GM21529 (cell line): ENCODE data around the gene MYO19.

Experiments
- ATAC-seq: cut with Tn5 transposase; IDR thresholded peaks from one replicate; pipeline ENCODE4 v1.9.1; 2021; ENCODE audit not compliant: unreplicated experiment

The MYO19 gene, protein sequence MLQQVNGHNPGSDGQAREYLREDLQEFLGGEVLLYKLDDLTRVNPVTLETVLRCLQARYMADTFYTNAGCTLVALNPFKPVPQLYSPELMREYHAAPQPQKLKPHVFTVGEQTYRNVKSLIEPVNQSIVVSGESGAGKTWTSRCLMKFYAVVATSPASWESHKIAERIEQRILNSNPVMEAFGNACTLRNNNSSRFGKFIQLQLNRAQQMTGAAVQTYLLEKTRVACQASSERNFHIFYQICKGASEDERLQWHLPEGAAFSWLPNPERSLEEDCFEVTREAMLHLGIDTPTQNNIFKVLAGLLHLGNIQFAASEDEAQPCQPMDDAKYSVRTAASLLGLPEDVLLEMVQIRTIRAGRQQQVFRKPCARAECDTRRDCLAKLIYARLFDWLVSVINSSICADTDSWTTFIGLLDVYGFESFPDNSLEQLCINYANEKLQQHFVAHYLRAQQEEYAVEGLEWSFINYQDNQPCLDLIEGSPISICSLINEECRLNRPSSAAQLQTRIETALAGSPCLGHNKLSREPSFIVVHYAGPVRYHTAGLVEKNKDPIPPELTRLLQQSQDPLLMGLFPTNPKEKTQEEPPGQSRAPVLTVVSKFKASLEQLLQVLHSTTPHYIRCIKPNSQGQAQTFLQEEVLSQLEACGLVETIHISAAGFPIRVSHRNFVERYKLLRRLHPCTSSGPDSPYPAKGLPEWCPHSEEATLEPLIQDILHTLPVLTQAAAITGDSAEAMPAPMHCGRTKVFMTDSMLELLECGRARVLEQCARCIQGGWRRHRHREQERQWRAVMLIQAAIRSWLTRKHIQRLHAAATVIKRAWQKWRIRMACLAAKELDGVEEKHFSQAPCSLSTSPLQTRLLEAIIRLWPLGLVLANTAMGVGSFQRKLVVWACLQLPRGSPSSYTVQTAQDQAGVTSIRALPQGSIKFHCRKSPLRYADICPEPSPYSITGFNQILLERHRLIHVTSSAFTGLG

DNA sequence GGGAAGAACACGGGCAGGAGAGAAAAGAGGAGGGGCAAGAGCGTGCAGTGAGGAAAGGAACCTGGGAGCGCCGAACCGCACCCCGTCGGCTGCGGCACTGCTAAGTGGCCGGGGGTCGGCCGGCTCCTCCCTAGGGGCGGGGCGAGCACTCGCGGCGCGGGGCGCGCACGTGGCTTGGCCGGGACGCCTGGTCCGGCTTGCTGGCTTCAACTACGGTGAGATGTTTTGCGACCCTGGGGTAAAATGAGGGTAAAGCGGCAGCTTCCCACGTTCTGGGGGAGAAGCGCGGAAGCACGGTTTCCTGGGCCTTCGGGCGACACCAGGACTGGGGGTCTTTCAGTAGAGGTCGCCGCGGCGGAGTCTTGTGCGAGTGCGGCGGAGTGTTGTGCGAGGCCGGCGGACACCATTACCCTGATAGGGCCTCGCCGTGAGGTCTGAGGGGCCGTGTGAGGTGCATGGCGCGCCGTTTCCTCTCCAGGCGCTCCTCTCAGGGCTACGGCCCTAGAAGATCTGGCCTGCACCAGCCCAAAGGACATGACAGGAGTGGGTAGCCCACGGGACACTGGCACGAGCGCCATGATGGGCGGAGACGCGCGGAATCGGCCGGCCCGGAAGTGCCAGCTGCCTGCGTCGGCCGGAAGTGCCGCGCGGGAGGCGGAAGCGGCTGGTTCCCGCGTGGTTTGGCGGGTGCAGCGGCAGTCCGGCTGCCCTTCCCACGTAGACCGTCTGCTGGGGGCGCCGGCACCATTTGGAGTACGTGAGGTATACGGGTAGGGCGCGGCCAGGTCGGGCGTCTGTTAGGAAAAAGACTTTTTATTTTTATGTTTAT, at the start of gene MYO19, which contains the start of gene PIGW:
Gene MYO19 (minus strand): TSS at position 29 of the 829 bp plus-strand sequence. CDS start 2,330 bp downstream, outside the sequence.
Gene PIGW (plus strand): TSS at position 148 of the 829 bp plus-strand sequence. CDS start 2,115 bp downstream, outside the sequence.
- ATAC-seq: peak; percentile 68

DNA sequence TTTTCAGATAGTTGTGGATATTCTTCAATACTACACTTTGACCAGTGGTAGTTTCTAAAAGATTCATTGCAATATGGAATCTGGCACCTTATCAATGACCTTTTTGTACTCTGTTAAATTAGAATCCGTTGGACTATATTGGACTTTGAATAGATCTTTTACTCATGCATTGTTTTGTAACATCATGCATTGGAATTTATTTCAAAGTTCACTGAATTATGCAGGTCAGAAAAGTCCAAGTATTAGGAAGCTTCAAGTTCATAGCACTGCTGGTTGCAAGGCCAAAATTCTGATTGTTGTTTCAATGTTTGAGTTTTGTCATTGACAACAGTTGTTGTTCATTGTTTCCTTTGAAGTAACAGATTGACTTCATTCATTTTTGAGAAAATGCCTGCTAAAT, 49.1 kb upstream of the MYO19 start:
- no peak for ATAC-seq

DNA sequence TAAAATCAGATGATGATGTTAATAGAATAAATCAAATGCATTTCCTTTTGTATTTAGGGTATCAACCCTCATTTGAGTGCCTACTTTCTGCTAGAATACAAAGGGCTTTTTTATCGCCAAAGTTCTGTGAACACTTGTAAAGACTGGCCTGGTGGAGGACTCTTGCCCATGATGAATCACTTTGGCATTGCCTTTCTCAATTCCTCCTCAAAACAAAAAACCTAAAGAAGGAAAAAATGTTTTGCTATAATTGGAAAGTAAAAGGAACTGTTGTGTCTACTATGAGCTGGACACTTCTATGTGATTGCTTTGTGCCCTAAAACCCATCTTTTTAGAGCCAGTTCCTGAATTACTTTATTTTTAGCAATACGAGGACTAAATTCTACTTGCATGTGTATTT, 44.0 kb upstream of the MYO19 start:
- no peak for ATAC-seq

DNA sequence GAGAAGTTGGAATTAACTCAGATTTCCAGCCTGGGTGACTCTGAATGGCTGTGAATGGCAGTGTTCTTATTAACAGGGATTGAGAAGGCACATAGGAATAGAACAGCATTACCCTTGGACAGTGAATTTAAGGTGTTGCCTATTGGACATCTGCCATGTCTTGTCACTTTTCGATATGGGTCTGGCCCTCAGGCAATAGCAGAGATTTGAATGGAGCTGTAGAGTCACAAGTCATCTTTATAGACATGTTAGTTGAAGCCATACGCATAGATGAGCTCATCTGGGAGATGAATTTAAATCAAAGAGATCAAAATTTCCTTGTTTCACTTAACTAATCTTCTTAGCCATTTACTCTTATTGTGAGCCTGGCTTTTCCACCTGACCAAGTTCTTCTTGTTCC, 42.1 kb upstream of the MYO19 start:
- no peak for ATAC-seq

DNA sequence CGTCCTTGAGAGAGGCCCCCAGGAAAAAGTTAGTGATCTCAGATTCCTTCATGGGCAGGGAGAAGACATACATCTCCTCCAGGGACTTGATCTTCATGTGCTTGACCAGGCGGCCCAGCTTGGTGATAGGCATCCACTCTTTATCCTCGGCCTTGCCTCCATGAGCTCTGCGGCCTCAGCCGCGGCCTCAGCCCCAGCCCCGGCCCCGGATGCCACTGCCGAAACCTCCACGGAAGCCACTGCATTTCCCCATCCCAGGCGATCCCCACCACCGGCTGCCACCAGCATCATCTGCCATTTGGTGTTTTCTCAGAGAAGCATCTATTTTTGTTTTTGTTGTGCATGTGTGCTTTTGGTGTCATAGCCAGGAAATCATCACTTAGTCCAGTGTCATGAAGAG, 40.4 kb upstream of the MYO19 start:
- no peak for ATAC-seq

DNA sequence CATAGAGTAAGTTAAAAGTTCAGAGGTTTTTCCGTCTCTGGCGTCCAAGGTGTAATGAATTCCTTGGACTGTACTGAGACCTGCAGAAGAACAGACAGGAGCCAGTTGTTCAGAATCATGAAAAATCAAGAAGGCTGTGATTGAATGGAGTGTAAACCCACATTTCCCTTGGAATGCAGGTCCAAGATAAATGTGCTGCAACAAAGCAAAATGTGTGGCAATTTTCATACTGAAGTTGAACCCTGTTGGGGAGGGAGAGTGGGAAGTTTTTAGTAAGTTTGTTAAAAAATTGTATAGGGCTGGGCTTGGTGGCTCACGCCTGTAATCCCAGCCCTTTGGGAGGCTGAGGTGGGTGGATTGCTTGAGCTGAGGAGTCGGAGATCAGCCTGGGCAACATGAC, 31.4 kb upstream of the MYO19 start:
- ATAC-seq: no peak

DNA sequence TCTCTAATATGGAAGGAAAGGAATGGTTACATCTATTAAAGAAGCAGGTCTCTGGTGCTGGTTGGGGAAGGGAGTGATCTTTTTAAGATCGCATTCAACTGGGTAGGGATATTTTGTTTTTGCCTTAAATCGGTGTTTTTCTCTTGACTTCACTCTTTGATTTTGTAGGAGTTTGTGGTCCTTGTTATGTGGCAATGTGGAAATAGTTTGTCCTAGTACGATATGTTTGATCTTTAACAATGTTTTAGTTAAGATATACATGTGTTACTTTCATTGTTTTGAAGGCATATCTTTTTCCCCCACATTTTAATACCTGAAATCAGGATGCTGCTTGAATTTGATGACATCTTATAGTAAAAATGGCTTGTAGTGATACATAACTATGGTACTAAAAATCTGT, 18.8 kb upstream of the MYO19 start:
- ATAC-seq: no peak

DNA sequence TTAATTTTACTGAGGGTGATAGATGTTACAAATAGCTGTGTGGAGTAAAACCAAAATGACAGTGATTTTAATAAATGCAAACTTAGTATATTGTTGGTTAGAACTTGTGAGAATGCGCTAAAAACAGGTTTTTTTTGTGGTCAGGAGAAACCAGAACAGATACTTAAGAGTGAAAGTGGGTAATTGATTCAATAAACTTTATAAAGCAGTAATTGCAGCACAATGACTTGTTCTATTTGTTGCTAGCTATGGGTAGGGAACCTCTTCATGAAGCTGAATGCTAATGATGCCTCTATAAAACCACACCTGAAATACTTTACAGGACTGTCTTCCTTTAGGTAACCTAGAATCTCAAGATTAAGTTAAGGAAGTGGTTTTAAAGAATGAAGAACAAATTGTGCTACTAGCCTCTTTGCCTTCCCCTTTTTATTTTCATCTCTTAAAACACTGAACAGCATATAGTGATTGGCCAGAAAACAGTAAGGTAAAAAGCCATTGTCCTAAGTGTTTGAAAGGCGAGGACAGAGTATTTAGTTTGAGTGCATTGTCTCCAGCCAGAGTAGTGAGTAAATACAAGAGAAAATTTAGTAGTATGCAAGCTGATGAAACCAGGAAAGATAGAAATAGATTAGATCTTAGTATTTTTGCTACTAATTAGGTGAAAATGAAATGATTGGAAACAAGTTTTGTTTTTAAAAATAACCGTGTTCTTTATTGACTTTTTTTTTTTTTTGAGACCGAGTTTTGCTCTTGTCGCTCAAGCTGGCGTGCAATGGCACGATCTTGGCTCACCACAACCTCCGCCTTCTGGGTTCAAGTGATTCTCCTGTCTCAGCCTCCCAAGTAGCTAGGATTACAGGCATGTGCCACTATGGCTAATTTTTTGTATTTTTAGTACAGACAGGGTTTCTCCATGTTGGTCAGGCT, 16.1 kb upstream of the MYO19 start:
- ATAC-seq: no peak

DNA sequence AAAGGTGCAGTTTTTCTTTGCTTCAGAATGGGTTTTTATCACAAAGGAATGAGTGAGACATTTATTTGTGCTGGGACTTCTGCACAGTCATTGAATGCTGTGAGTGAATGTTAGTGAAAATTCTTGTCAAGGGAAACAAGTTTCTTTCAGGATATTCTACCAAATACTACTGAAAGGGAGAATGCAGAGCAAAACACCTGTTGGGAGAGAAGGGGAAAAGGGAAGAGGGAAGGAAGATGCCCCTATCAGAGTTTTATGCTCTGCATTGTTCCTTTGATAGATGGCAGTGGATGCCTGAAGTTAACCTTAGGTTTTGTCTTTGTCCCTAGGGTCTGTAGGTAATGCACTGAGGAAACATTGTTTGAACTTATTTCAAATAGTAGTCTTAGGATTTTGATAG, 13.1 kb upstream of the MYO19 start:
- ATAC-seq: no peak

DNA sequence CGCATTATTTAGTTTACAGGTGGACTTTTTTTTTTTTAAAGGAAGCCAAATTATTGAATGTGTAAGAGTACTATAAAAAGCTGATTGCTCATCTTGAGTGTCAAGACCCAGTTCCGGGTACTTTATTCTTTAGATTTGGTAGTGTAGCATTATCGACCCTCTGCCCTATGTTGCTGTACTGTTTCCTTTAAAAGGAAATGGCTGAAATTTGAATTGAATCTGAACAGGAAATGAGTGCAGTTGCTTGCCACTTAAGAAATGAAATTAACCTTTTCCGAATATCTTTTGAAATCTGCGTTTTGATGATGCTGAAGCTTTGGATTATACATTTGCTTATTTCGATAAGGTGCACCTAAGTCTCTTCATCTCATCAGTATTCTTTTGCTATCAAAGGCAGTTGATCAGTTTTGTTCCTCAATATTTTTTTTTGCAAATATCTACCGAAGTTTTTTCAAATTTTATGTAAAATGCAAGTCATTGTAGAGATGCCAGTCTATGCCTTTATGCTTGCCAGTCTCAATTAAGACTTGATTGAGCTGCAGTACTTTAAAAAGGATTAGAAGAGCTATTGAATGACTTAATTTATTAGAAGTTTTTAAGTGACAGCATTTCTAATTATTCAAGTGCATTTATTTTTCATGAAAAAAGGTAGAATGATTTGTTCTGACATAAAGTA, 11.9 kb upstream of the MYO19 start:
- ATAC-seq: no peak

DNA sequence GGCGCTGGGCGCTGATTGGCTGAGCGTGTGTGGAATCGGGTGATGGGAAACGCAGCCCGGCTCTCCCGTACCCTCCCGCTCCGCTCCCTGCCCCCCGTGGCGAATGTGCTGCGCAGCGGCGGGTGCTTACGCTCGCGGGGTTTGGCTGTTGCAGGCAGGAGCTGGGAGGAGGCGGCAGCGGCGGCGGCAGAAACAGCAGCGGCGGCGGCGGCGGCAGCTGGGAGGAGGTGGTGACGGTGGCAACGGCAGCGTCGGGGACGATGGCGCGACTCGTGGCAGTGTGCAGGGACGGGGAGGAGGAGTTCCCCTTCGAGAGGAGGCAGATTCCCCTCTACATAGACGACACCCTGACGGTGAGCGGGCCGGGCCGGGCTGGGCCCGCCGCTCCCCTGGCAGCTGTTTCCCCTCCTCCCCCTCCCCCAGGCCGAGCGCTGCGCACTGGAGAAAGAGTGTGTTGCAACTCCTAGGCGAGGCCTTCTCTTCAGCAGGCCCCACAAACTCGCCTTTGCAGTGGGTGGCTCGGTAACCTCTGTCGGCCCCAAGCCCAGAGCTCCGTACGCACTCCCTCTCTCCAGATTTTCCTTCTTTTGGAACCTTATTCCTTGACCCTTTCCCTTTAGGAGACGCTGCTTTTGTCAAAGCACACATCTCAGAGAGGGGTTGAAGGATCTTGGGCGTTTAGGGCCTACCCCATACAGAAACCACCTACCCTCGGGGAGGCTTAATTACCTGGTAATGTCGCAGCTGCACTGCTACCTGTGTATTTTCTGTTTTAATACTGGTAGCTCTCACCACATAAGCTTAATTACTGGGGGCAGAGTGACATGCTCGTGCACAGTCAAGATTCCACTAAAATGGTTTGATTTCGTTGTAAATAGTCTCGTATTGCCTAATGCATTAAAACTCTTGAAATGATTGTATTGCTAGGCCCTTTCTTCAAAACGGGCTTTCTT, 11.1 kb upstream of the MYO19 start:
- peak; percentile 66 for ATAC-seq

DNA sequence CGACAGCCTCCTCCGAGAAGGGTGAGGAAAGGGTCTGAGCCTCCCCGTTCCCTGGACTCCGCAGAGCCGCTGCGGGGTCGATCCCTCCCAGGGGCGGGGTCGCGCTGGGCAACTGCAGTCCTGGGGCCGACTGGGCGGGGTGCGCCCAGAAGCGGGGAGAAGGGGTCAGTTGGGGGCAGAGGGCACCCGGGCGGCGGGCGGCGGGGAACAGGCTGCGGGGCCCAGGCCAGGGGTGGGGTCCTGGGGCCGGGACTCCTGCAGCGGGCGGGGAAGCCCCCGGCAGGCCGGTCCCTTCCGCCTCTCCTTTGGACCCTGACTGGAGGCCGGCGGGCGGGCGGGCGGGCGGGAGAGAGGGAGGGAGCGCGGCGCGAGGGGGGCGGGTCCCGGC, 10.4 kb upstream of the MYO19 start:
- ATAC-seq: peak; percentile 29

DNA sequence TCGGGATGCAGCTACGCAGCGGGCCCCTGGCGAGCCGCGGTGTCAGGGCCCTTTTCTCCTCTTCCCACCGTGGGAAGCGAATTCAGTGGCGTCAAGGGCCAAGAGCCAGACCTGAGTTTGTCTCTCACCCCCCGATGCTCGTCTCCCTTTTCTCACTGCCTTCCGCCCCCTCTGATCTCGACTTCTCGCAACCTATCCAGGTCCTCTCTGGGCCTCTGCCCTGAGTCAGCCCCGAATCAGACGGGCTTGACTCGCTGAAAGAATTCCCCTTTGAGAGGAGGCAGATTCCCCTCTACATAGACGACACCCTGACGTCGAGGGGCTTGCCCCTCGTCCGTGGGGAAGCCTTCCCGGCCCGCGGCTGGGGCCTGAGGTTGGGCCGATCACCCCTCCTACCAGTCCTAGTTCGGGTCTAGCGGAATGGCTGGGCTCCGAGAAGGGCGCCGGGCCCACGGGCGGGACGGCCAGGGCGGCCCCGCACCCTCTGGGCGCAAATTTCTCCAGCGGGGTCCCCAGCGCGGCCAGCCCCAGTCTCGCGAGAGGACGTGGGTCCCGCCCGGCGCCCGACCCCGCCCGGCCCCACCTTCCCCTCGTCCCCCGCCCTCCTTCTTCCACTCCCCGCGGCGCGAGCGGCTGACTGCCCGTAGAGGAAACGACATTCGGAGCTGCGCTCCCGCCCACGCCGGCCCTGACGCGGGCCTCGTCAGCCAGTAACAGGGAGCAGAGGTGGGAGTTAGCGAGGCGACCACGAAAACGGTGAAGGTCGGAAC, 9.8 kb upstream of the MYO19 start, which contains the start of gene GGNBP2:
Gene GGNBP2 (plus strand): TSS at position 613 of the 770 bp plus-strand sequence. CDS start 806 bp downstream, outside the sequence.
- ATAC-seq: peak; percentile 54

DNA sequence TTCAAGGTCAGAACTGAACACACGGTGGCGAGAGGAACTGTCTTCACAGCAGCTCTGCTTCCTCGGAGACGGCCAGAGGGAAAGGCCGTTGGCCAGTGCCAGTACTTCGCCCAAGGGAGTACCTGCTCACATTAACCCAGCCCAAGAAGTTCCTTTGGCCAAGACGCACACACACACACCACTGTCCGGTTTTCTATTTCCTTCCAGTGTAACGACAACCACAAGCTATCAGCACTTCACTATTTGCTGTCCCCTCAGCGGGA, 9.3 kb upstream of the MYO19 start:
- peak; percentile 18 for ATAC-seq

DNA sequence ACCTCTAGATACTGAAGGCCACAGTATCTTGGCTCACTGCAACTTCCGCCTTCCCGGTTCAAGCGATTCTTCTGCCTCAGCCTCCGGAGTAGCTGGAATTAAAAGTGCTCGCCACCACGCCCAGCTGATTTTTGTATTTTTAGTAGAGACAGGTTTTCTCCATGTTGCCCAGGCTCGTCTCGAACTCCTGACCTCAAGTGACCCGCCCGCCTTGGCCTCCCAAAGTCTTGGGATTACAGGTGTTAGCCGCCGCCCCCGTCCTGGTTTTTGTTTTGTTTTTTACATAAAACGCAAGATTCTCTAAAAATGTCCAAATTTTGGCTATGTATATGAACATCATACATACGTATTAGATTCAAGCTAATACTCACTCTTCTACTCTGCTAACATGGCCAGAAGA, 8.1 kb upstream of the MYO19 start:
- ATAC-seq: no peak

DNA sequence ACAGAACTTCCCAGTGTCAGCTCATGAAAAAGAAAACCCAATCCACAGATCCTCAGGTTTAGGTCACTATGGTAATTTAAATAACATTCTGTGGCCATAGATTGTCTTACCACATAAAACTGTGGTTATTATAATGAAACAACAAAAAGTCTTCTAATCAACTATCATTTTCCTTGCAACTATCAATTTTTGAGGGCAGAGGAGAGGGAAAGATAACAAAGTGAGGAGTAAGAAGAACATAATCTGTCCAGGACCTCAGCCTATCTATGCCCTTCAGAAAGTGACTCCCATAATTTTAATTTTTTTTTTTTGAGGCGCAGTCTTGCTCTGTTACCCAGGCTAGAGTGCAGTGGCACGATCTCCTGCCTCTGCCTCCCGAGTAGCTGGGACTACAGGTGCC, 6.0 kb upstream of the MYO19 start:
- ATAC-seq: no peak

DNA sequence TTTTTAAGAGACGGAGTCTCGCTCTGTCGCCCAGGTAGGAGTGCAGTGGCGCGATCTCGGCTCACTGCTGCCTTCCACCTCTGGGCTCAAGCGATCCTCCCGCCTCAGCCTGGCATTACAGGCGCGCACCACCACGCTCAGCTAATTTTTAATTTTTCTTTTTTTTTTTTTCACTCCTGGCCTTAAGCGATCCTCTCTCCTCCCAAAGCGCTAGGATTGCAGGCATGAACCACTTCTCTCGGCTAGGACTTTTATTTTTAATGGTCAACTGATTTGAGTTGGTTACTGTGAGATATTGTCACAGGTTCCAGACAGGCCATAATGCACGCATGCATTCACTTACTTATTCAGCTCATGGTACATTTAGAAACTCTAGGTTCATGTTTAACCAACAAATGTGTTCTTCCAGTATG, 1.0 kb upstream of the MYO19 start:
- peak; percentile 13 for ATAC-seq
